Trophoblast cell (in vitro differentiated cells and primary cell): ENCODE data around the gene DGCR2.

Experiments
- DNase-seq, 2 donors: peaks; one replicate each; pipeline ENCODE4 v3.0.0-alpha.2; 2016
- H2AFZ ChIP-seq: 2 replicates; pipeline ENCODE4 v1.6.1; 2013; ENCODE audit warnings: low read length, moderate library complexity, mild to moderate bottlenecking; ENCODE audit not compliant: insufficient read depth, poor library complexity
- H2AK5ac ChIP-seq: 2 replicates; pipeline ENCODE4 v1.6.1; 2013; ENCODE audit warnings: mild to moderate bottlenecking, low read length
- H2BK120ac ChIP-seq: 2 replicates; pipeline ENCODE4 v1.6.1; 2013; ENCODE audit warnings: low read length, mild to moderate bottlenecking, moderate library complexity; ENCODE audit not compliant: insufficient read depth, poor library complexity
- H2BK12ac ChIP-seq: 2 replicates; pipeline ENCODE4 v1.6.1; 2013; ENCODE audit warnings: mild to moderate bottlenecking, low read length, moderate library complexity
- H2BK5ac ChIP-seq: 2 replicates; pipeline ENCODE4 v1.6.1; 2013; ENCODE audit warnings: low read length, low read depth, moderate library complexity, mild to moderate bottlenecking; ENCODE audit not compliant: poor library complexity
- H3K14ac ChIP-seq: 2 replicates; pipeline ENCODE4 v1.6.1; 2013; ENCODE audit warnings: mild to moderate bottlenecking, low read length
- H3K18ac ChIP-seq: 2 replicates; pipeline ENCODE4 v1.6.1; 2013; ENCODE audit warnings: mild to moderate bottlenecking, low read length
- H3K23ac ChIP-seq: 2 replicates; pipeline ENCODE4 v1.6.1; 2013; ENCODE audit warnings: low read length
- H3K27ac ChIP-seq: 2 replicates; pipeline ENCODE4 v1.5.1; 2013; ENCODE audit warnings: low read depth, mild to moderate bottlenecking, inconsistent platforms, low read length, moderate library complexity
- H3K27me3 ChIP-seq: 2 replicates; pipeline ENCODE4 v1.6.1; 2013; ENCODE audit warnings: inconsistent platforms, mild to moderate bottlenecking, low read length, moderate library complexity; ENCODE audit not compliant: insufficient read depth
- H3K36me3 ChIP-seq, 2 experiments: 1 replicate in 1 of 2; 2 replicates in 1 of 2; pipeline ENCODE4 v1.6.1; 2013; ENCODE audit warnings: low read length in 2 of 2, mild to moderate bottlenecking in 2 of 2, moderate library complexity in 1 of 2; ENCODE audit not compliant: insufficient read depth in 2 of 2, control insufficient read depth in 1 of 2
- H3K4ac ChIP-seq: 2 replicates; pipeline ENCODE4 v1.6.1; 2013; ENCODE audit warnings: low read depth, mild to moderate bottlenecking, low read length, moderate library complexity
- H3K4me1 ChIP-seq, 2 experiments: 1 replicate in 1 of 2; 2 replicates in 1 of 2; pipeline ENCODE4 v1.6.1; 2013; ENCODE audit warnings: low read length in 2 of 2, mild to moderate bottlenecking in 2 of 2, moderate library complexity in 1 of 2; ENCODE audit not compliant: insufficient read depth in 2 of 2, control insufficient read depth in 1 of 2
- H3K4me2 ChIP-seq: 2 replicates; pipeline ENCODE4 v1.6.1; 2013; ENCODE audit warnings: inconsistent platforms, mild to moderate bottlenecking, low read length, moderate library complexity
- H3K4me3 ChIP-seq: 2 replicates; pipeline ENCODE4 v1.5.1; 2013; ENCODE audit warnings: mild to moderate bottlenecking, low read depth, low read length, inconsistent platforms
- H3K79me1 ChIP-seq: one replicate; pipeline ENCODE4 v1.6.1; 2013; ENCODE audit warnings: low read length
- H3K79me2 ChIP-seq: 2 replicates; pipeline ENCODE4 v1.6.1; 2013; ENCODE audit warnings: low read length, mild to moderate bottlenecking; ENCODE audit not compliant: control insufficient read depth, insufficient read depth, poor library complexity
- H3K9ac ChIP-seq: 2 replicates; pipeline ENCODE4 v1.6.1; 2013; ENCODE audit warnings: mild to moderate bottlenecking, low read length
- H3K9me3 ChIP-seq: 2 replicates; pipeline ENCODE4 v1.6.1; 2013; ENCODE audit warnings: low read depth, mild to moderate bottlenecking, control low read depth, inconsistent platforms, low read length; ENCODE audit not compliant: insufficient read depth
- H4K12ac ChIP-seq: 2 replicates; pipeline ENCODE4 v1.6.1; 2013; ENCODE audit warnings: low read depth, mild to moderate bottlenecking, low read length, moderate library complexity
- H4K8ac ChIP-seq: 2 replicates; pipeline ENCODE4 v1.6.1; 2013; ENCODE audit warnings: low read depth, mild to moderate bottlenecking, low read length, moderate library complexity
- H4K91ac ChIP-seq: one replicate; pipeline ENCODE4 v1.6.1; 2013; ENCODE audit warnings: low read depth, mild to moderate bottlenecking, low read length, moderate library complexity
- WGBS: extraction: QIAGEN DNeasy Blood & Tissue Kit; methylation state at CpG from one replicate; pipeline ENCODE4 v1.1.7; 2013; ENCODE audit warnings: missing lambda C conversion rate; ENCODE audit not compliant: insufficient read length, insufficient coverage; ENCODE audit errors: extremely low coverage; 5-methylcytosine and 5-hydroxymethylcytosine counted together

Gene DGCR2

GRCh38 chr22:19068784-19069271, 53.4 kb downstream of the DGCR2 start:
- no peak overlapping the region for H3K18ac ChIP-seq
- H3K79me1 ChIP-seq, result no peaks in the 10 kb centered on the region
- peaks cover 45 to 48% of the 10 kb centered on the region in 2 experiments for H3K36me3 ChIP-seq
- H3K4me2 ChIP-seq, result no peak overlapping the region
- H2BK12ac ChIP-seq, result no peak overlapping the region
- H2BK5ac ChIP-seq, result no peak overlapping the region
- H3K4me1 ChIP-seq, result peaks cover 0 to 2% of the 10 kb centered on the region in 2 experiments
- H3K27me3 ChIP-seq, result no peaks in the 10 kb centered on the region
- no peak overlapping the region for H3K23ac ChIP-seq
- H3K27ac ChIP-seq, result no peak overlapping the region
- no peaks in the 10 kb centered on the region for H3K9me3 ChIP-seq
- H4K8ac ChIP-seq, result no peak overlapping the region
- no peak overlapping the region for H2AFZ ChIP-seq
- H2BK120ac ChIP-seq, result no peak overlapping the region
- no peak overlapping the region for H3K4ac ChIP-seq
- no peak overlapping the region for H4K91ac ChIP-seq
- no peak overlapping the region for H4K12ac ChIP-seq
- H2AK5ac ChIP-seq, result no peak overlapping the region
- WGBS, result no CpG with 5 or more reads among the region's 5 CpGs
- no peak overlapping the region for H3K14ac ChIP-seq
- no peak overlapping the region for H3K4me3 ChIP-seq
- no peak for DNase-seq
- peaks cover 2% of the 10 kb centered on the region for H3K79me2 ChIP-seq
- no peak overlapping the region for H3K9ac ChIP-seq

GRCh38 chr22:19067696-19068348, 54.4 kb downstream of the DGCR2 start:
- Histone ChIP-seq H3K79me1 (no peaks in the 10 kb centered on the region), H2BK5ac (no peak overlapping the region), H3K79me2 (peaks cover 2% of the 10 kb centered on the region), H3K27ac (no peak overlapping the region), H3K4me1 (peaks cover 0 to 2% of the 10 kb centered on the region in 2 experiments), H3K23ac (no peak overlapping the region), H2BK12ac (no peak overlapping the region), H3K4me3 (no peak overlapping the region), H3K9me3 (no peaks in the 10 kb centered on the region), H2AFZ (no peak overlapping the region), H2BK120ac (no peak overlapping the region), H2AK5ac (no peak overlapping the region), H4K91ac (no peak overlapping the region), H3K4ac (no peak overlapping the region), H4K12ac (no peak overlapping the region), H3K9ac (no peak overlapping the region), H3K4me2 (no peak overlapping the region), H4K8ac (no peak overlapping the region), H3K18ac (no peak overlapping the region), H3K27me3 (no peaks in the 10 kb centered on the region), H3K36me3 (peaks cover 50 to 53% of the 10 kb centered on the region in 2 experiments), H3K14ac (no peak overlapping the region)
- WGBS, result no CpG with 5 or more reads among the region's 21 CpGs
- no peak for DNase-seq

- no CpG with 5 or more reads among the region's 11 CpGs for WGBS
- Histone ChIP-seq H3K4me2 (no peak overlapping the region), H3K79me1 (no peaks in the 10 kb centered on the region), H3K4me3 (no peak overlapping the region), H3K23ac (no peak overlapping the region), H3K27ac (no peak overlapping the region), H3K4ac (no peak overlapping the region), H3K14ac (no peak overlapping the region), H3K79me2 (peaks cover 2% of the 10 kb centered on the region), H2BK5ac (no peak overlapping the region), H2AFZ (no peak overlapping the region), H4K91ac (no peak overlapping the region), H4K8ac (no peak overlapping the region), H2AK5ac (no peak overlapping the region), H3K18ac (no peak overlapping the region), H3K9ac (no peak overlapping the region), H4K12ac (no peak overlapping the region), H3K9me3 (no peaks in the 10 kb centered on the region), H2BK120ac (no peak overlapping the region), H2BK12ac (no peak overlapping the region), H3K36me3 (peaks cover 56 to 61% of the 10 kb centered on the region in 2 experiments), H3K4me1 (peaks cover 0 to 2% of the 10 kb centered on the region in 2 experiments), H3K27me3 (no peaks in the 10 kb centered on the region)
- no peak for DNase-seq
Observed at GRCh38 chr22:19066531-19067271, 55.5 kb downstream of the DGCR2 start.

- Histone ChIP-seq H3K4me1 (peaks cover 0 to under 1% of the 10 kb centered on the region in 2 experiments), H3K79me1 (no peaks in the 10 kb centered on the region), H3K9me3 (no peaks in the 10 kb centered on the region), H3K27ac (no peak overlapping the region), H4K12ac (no peak overlapping the region), H2BK5ac (no peak overlapping the region), H3K79me2 (peaks cover under 1% of the 10 kb centered on the region), H3K9ac (no peak overlapping the region), H2BK12ac (no peak overlapping the region), H4K8ac (no peak overlapping the region), H2AFZ (no peak overlapping the region), H3K27me3 (no peaks in the 10 kb centered on the region), H3K4me2 (no peak overlapping the region), H2BK120ac (no peak overlapping the region), H2AK5ac (no peak overlapping the region), H4K91ac (no peak overlapping the region), H3K36me3 (peaks cover 56 to 66% of the 10 kb centered on the region in 2 experiments), H3K14ac (no peak overlapping the region), H3K4me3 (no peak overlapping the region), H3K23ac (no peak overlapping the region), H3K18ac (no peak overlapping the region), H3K4ac (no peak overlapping the region)
- no CpG with 5 or more reads among the region's 5 CpGs for WGBS
- no peak for DNase-seq
Observed at GRCh38 chr22:19065929-19066328, 56.3 kb downstream of the DGCR2 start.
